Neural cell (in vitro differentiated cells): ENCODE results near the gene ADM. TPM values are rescaled to one million over a fixed set of nuclear protein-coding genes. Genes with fewer than 3 reads are reported as not detected.

Experiments used
- H2AFZ ChIP-seq: fragments of 200-600, 300-800 bp; sonication (generic), shearing (Covaris generic); 2 replicates; pipeline ENCODE4 v1.6.0; 2014; ENCODE audit warnings: low read depth, mild to moderate bottlenecking, antibody characterized with exemption, low read length, moderate library complexity
- H3F3A ChIP-seq: fragments of 200-600 bp; shearing (Covaris generic); 2 replicates; pipeline ENCODE4 v1.6.1; 2016; ENCODE audit warnings: mild to moderate bottlenecking, moderate library complexity, mixed read lengths, antibody characterized with exemption, low read length; ENCODE audit not compliant: insufficient read depth, poor library complexity, severe bottlenecking
- H3K27ac ChIP-seq: fragments of 200-600, 300-800 bp; sonication (generic), shearing (Covaris generic); 2 replicates; pipeline ENCODE4 v1.5.1; 2014; ENCODE audit warnings: mild to moderate bottlenecking, low read length, moderate library complexity
- H3K27me3 ChIP-seq: fragments of 300-800, 200-600 bp; sonication (generic), shearing (Covaris generic); 2 replicates; pipeline ENCODE4 v1.6.0; 2014; ENCODE audit warnings: mild to moderate bottlenecking, low read depth, low read length, moderate library complexity; ENCODE audit not compliant: insufficient read depth
- H3K36me3 ChIP-seq: fragments of 300-800, 200-600 bp; sonication (generic), shearing (Covaris generic); 2 replicates; pipeline ENCODE4 v1.5.1; 2014; ENCODE audit warnings: mild to moderate bottlenecking, antibody characterized with exemption, low read length, moderate library complexity; ENCODE audit not compliant: insufficient read depth
- H3K4me2 ChIP-seq: fragments of 300-800, 200-600 bp; sonication (generic), shearing (Covaris generic); 2 replicates; pipeline ENCODE4 v1.6.0; 2014; ENCODE audit warnings: mild to moderate bottlenecking, low read length
- H3K4me3 ChIP-seq: fragments of 300-800, 200-600 bp; sonication (generic), shearing (Covaris generic); 2 replicates; pipeline ENCODE4 v1.5.1; 2014; ENCODE audit warnings: mild to moderate bottlenecking, low read length, moderate library complexity
- H3K79me2 ChIP-seq: fragments of 200-600 bp; shearing (Covaris generic); replicated peaks from 2 replicates; pipeline ENCODE4 v1.6.0; 2014; ENCODE audit warnings: mild to moderate bottlenecking, low read length, moderate library complexity; ENCODE audit not compliant: insufficient read depth
- H3K9ac ChIP-seq: fragments of 300-800, 200-600 bp; sonication (generic), shearing (Covaris generic); 2 replicates; pipeline ENCODE4 v1.6.1; 2016; ENCODE audit warnings: mild to moderate bottlenecking, low read length, mixed read lengths
- H3K9me2 ChIP-seq: fragments of 200-600 bp; shearing (Covaris generic); 2 replicates; pipeline ENCODE4 v1.6.1; 2016; ENCODE audit warnings: mild to moderate bottlenecking, low read length, mixed read lengths; ENCODE audit not compliant: insufficient read depth
- H3K9me3 ChIP-seq: fragments of 200-600, 300-800 bp; sonication (generic), shearing (Covaris generic); 2 replicates; pipeline ENCODE4 v1.6.1; 2016; ENCODE audit warnings: mild to moderate bottlenecking, mixed run types, low read length, moderate library complexity, mixed read lengths
- H4K20me1 ChIP-seq: fragments of 200-600 bp; shearing (Covaris generic); 2 replicates; pipeline ENCODE4 v1.6.1; 2016; ENCODE audit warnings: mild to moderate bottlenecking, mixed run types; ENCODE audit not compliant: insufficient read depth
- EP300 ChIP-seq: fragments of 450-650 bp; conservative IDR thresholded peaks from 2 replicates; pipeline ENCODE4 v1.6.1; 2014; ENCODE audit warnings: antibody characterized with exemption, mild to moderate bottlenecking, moderate library complexity; ENCODE audit not compliant: poor library complexity, severe bottlenecking
- EZH2 ChIP-seq: fragments of 200-600, 300-800 bp; shearing (Covaris generic), sonication (generic); IDR thresholded peaks from 2 replicates; pipeline ENCODE4 v1.6.1; 2014; ENCODE audit warnings: antibody characterized with exemption, low read length, borderline replicate concordance, mild to moderate bottlenecking; ENCODE audit not compliant: insufficient read depth, poor library complexity, severe bottlenecking
- MXI1 ChIP-seq: fragments of 450-650 bp; conservative IDR thresholded peaks from 2 replicates; pipeline ENCODE4 v1.6.1; 2014; ENCODE audit warnings: antibody characterized with exemption, mild to moderate bottlenecking; ENCODE audit not compliant: poor library complexity, severe bottlenecking
- POLR2AphosphoS5 ChIP-seq: IDR thresholded peaks from 2 replicates; pipeline ENCODE4 v1.6.1; 2012
- RAD21 ChIP-seq: fragments of 450-650 bp; conservative IDR thresholded peaks from 2 replicates; pipeline ENCODE4 v1.6.1; 2014; ENCODE audit warnings: antibody characterized with exemption, mild to moderate bottlenecking, moderate library complexity
- SMC3 ChIP-seq: fragments of 450-650 bp; conservative IDR thresholded peaks from 2 replicates; pipeline ENCODE4 v1.6.1; 2014; ENCODE audit warnings: antibody characterized with exemption, mild to moderate bottlenecking, moderate library complexity; ENCODE audit not compliant: poor library complexity
- TAF1 ChIP-seq: IDR thresholded peaks from 2 replicates; pipeline ENCODE4 v1.6.1; 2012; ENCODE audit warnings: low read depth
- polyA plus RNA-seq: library from polyadenylated mRNA; depleted of rRNA; stranded (reverse); fragments of >200 nt; gene quantifications from 2 replicates; pipeline ENCODE4 v1.2.3, GENCODE V29; 2014
- TF ChIP-seq, protein P1 (sequence below): fragments of 450-650 bp; IDR thresholded peaks from 2 replicates; pipeline ENCODE4 v1.5.1; 2014; ENCODE audit warnings: antibody characterized with exemption, mild to moderate bottlenecking, moderate library complexity; ENCODE audit not compliant: poor library complexity, severe bottlenecking
- TF ChIP-seq, protein P2 (sequence below): IDR thresholded peaks from 2 replicates; pipeline ENCODE4 v1.6.1; 2012; ENCODE audit warnings: borderline replicate concordance

The ADM gene
- polyA plus RNA-seq, 1 donor from 2014 or later: 1.6 TPM

DNA sequence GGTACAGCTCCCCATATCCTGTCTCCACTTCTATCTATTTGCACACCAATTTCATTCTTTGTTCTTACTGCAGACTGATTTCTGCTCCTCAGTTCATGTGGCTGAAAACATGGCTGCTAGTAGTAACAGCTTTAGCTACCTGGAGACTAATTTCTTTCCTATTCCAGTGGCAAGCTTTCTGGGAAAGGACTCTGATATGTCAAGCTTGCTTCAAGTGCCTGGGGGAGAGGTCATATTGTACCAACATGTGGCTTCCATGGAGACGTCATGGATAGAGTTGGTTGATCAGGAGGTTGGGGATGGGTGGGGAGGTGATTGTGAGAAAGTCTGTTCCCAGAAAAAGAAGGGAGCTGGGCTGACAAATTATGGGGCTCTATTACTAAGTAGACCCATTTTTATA, 44.9 kb downstream of the ADM start:
- Histone ChIP-seq H3F3A (no peaks in the 10 kb centered on the region), H3K4me3 (no peak overlapping the region), H3K27ac (no peak overlapping the region), H2AFZ (no peak overlapping the region), H3K9ac (no peak overlapping the region), H3K27me3 (no peaks in the 10 kb centered on the region), H4K20me1 (no peaks in the 10 kb centered on the region), H3K9me2 (no peaks in the 10 kb centered on the region), H3K9me3 (no peaks in the 10 kb centered on the region), H3K79me2 (no peaks in the 10 kb centered on the region), H3K36me3 (no peaks in the 10 kb centered on the region), H3K4me2 (no peak overlapping the region)
- TF ChIP-seq EZH2: no peak
- no peak for TF ChIP-seq POLR2AphosphoS5
- TF ChIP-seq, protein P1, sequence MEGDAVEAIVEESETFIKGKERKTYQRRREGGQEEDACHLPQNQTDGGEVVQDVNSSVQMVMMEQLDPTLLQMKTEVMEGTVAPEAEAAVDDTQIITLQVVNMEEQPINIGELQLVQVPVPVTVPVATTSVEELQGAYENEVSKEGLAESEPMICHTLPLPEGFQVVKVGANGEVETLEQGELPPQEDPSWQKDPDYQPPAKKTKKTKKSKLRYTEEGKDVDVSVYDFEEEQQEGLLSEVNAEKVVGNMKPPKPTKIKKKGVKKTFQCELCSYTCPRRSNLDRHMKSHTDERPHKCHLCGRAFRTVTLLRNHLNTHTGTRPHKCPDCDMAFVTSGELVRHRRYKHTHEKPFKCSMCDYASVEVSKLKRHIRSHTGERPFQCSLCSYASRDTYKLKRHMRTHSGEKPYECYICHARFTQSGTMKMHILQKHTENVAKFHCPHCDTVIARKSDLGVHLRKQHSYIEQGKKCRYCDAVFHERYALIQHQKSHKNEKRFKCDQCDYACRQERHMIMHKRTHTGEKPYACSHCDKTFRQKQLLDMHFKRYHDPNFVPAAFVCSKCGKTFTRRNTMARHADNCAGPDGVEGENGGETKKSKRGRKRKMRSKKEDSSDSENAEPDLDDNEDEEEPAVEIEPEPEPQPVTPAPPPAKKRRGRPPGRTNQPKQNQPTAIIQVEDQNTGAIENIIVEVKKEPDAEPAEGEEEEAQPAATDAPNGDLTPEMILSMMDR: no peak
- TF ChIP-seq, protein P2, sequence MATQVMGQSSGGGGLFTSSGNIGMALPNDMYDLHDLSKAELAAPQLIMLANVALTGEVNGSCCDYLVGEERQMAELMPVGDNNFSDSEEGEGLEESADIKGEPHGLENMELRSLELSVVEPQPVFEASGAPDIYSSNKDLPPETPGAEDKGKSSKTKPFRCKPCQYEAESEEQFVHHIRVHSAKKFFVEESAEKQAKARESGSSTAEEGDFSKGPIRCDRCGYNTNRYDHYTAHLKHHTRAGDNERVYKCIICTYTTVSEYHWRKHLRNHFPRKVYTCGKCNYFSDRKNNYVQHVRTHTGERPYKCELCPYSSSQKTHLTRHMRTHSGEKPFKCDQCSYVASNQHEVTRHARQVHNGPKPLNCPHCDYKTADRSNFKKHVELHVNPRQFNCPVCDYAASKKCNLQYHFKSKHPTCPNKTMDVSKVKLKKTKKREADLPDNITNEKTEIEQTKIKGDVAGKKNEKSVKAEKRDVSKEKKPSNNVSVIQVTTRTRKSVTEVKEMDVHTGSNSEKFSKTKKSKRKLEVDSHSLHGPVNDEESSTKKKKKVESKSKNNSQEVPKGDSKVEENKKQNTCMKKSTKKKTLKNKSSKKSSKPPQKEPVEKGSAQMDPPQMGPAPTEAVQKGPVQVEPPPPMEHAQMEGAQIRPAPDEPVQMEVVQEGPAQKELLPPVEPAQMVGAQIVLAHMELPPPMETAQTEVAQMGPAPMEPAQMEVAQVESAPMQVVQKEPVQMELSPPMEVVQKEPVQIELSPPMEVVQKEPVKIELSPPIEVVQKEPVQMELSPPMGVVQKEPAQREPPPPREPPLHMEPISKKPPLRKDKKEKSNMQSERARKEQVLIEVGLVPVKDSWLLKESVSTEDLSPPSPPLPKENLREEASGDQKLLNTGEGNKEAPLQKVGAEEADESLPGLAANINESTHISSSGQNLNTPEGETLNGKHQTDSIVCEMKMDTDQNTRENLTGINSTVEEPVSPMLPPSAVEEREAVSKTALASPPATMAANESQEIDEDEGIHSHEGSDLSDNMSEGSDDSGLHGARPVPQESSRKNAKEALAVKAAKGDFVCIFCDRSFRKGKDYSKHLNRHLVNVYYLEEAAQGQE: no peak
- no peak for TF ChIP-seq EP300
- no peak for TF ChIP-seq SMC3
- TF ChIP-seq TAF1: no peak
- no peak for TF ChIP-seq RAD21
- TF ChIP-seq MXI1: no peak

DNA sequence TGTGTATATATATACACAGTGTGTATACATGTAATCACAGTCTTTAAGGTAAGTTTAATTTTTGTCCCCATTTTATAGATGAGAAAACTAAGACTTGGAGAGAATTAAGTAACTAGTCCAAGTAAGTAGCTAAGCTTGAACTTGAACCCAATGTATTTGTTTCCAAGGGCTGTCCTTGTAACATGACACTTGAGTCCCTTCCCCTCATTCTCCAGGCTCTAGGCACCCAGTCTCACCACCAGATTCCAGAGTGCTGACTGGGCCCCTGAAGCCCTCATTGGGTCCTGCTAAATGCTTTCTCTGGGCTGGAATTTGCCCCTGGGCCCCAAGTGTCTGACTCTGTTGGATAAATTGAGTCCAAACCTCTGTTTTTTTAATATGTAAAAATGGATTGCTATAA, 45.5 kb downstream of the ADM start:
- Histone ChIP-seq H3K36me3 (no peaks in the 10 kb centered on the region), H3K27ac (no peak overlapping the region), H3K4me3 (no peak overlapping the region), H3F3A (no peaks in the 10 kb centered on the region), H3K79me2 (no peaks in the 10 kb centered on the region), H3K4me2 (no peak overlapping the region), H3K9ac (no peak overlapping the region), H3K27me3 (no peaks in the 10 kb centered on the region), H2AFZ (no peak overlapping the region), H4K20me1 (no peaks in the 10 kb centered on the region), H3K9me3 (no peaks in the 10 kb centered on the region), H3K9me2 (no peaks in the 10 kb centered on the region)
- no peak for TF ChIP-seq EP300
- TF ChIP-seq RAD21: no peak
- TF ChIP-seq EZH2: no peak
- TF ChIP-seq, protein P2: no peak
- TF ChIP-seq SMC3: no peak
- TF ChIP-seq POLR2AphosphoS5: no peak
- TF ChIP-seq MXI1: no peak
- TF ChIP-seq, protein P1: no peak
- no peak for TF ChIP-seq TAF1
